Stimulated activated CD8-positive, alpha-beta memory T cell treated with anti-CD3 and anti-CD28 coated beads, Interleukin-7, amount 100 ng/mL, for 4 hours (primary cell): ENCODE measurements around the gene MTA2.
A peak's percentile ranks its signal among the peaks of the same experiment; 100 is the strongest.

Source experiments
- DNase-seq, 2 donors: peaks; one replicate each; pipeline ENCODE4 v3.0.0-alpha.2; 2020; ENCODE audit warnings: low read depth in 2 of 2

The MTA2 gene

GRCh38 chr11:62612366-62613290 lies 11.0 kb upstream of the MTA2 start, which contains the start of the genes EML3 and ROM1:
EML3 (minus strand) TSS chr11:62612775; CDS start chr11:62612457, 318 bp downstream.
ROM1 (plus strand) TSS chr11:62613257; CDS start chr11:62613282, 25 bp downstream.
- peak; percentile 81 to 84 for DNase-seq

DNA sequence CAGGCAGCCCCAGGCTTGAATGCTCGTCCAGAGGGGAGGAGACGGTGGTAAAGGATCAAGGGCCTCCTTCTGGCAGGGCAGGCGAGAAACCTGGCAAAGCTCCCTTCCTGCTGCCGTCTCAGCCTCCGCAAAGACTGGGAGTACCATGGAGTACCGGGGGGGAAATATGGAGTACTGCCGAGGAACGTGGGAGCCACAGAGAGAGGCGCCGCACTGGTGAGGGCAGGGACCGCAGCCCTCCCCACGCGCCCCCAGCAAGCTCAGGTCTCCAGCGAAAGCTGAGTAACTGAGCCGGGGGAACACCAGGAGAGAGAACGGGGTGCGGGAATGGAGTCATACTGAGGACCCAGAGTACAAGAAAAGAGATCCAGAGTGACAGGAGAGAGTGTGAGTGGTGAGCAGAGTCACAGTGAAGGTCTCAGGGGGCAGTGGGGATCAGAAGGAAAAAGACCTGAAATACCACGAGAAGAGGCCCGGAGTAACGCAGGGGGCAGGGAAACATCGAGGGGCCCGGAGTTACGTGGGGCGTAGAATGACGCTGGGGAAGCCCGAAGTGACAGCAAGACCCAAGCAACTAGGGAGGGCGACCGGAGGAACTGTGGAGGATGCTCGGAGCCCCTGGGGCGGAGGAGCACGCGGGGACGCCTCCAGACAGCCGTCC lies 10.2 kb upstream of the MTA2 start:
- DNase-seq, result peak in 1 of 2 donors; percentile 44

DNA sequence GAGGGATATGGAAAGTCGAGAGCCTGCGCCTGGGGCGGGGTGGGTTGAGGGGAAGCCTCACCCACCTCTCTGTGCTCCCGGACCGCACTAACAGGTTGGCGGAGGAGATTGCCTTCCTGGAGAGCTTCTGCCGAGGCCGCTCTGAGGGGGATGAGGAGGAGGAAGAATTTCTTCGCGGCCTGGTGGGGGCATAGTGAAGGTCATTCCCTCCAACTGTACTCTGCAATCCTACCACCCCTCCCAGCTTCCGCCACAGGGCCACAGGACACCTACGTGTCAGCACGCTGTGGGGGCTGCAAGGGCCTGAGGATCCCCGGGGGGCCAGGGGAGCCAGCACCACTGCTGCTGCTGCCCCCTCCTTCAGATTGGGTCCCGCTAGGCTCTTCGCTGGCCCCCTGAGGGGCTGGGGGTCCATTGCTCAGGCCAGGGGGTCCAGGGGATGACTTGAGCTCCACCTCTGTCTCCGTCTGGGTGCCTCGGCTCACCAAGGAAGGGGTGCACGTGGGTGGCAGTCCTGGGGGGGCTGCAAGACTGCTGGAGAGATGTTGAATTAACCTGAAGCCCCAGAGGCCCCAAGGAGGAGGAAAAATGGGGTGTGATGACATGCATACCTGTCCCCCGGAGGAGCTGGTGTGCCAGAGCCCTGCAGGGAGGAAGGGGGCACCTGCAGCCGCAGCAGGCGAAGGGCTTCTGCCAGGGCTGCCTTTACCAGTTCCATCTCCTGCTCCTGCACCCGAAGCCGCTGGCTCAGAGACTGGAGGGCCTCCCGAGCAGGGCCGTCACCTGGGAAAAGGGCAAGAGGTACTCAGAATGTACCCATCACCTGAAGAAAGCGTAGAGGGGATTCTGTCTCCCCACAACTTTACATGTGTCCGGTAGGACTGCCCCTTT lies 9.4 kb upstream of the MTA2 start:
- DNase-seq, result no peak

DNA sequence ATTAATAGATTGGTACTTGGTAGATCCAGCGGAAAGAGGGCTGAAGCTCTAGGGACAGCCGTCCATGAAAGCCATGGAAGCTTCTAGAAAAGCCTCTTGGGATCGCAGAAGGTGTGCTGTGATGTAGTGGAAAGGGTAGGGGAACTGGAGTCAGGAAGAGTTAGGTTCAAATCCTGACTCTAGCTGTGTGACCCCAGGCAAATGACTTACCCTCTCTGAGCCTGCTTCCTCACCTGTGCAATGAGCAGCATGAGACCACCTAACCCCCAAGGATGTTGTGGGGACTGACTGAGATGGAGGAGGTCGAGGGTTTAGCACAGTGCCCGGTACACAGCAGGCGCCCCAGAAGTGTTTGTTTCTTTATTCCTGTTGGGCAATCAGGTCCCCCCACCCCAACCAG lies 8.7 kb upstream of the MTA2 start:
- DNase-seq, result no peak

GRCh38 chr11:62608776-62609175 lies 7.1 kb upstream of the MTA2 start:
- no peak for DNase-seq

DNA sequence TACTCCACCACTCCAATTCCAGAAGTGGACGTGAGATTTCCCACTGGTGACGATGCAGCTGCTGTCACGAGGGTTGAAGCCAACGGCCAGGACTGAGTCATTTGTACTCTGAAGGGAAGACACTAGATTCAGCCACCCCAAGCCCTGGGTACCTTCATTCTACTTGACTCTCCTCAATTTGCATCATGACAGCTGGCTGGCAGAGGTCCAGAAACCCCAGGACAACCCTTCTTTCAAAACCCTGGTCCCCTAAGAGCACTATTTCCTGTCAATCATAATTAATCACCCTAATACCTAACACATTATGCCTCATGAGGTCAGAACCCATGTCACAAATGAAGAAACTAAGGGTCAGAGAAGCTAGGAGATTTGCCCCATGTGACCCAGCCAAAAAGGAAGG lies 6.0 kb upstream of the MTA2 start:
- no peak for DNase-seq

DNA sequence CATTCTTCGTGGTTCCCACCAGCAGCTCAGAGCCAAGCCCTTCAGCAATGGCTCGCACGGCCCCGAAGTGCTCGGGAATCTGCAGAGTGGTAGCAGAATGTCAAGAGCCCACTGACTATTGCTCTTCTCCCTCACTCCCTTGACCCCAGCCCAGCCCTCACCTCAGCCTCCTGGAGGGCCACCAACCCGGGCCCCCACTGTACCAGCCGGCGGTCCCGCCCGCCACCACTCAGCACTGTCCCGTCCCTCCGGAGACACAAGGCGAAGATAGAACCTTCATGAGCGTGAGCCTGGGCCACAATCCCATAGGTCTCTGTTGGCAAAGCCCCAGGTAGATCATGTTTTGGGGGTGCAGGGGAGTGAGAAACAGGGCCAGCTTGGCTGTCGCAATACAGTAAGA lies 4.2 kb upstream of the MTA2 start:
- DNase-seq, result no peak

GRCh38 chr11:62605467-62605866 lies 3.8 kb upstream of the MTA2 start:
- no peak for DNase-seq

- no peak for DNase-seq
Measured at GRCh38 chr11:62604460-62605120, 2.9 kb upstream of the MTA2 start.

- no peak for DNase-seq
Measured at GRCh38 chr11:62603776-62604299, 2.2 kb upstream of the MTA2 start.

DNA sequence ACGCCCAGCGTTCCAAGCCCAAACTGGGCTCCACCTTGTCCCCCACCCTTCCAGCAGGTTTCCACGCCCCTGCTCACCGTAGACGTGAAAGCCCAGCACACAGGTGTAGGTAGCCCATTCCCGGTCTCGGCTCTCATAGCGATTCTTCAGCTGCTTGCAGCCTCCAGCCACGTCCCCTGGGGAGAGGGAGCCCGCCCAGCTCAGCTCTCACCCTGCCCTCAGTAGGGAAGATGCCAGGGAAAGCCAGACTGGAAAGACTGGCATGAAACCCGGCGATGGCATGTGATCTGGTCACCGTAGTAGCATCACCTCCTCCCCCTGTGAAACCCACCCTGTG lies 1.4 kb upstream of the MTA2 start:
- no peak for DNase-seq

DNA sequence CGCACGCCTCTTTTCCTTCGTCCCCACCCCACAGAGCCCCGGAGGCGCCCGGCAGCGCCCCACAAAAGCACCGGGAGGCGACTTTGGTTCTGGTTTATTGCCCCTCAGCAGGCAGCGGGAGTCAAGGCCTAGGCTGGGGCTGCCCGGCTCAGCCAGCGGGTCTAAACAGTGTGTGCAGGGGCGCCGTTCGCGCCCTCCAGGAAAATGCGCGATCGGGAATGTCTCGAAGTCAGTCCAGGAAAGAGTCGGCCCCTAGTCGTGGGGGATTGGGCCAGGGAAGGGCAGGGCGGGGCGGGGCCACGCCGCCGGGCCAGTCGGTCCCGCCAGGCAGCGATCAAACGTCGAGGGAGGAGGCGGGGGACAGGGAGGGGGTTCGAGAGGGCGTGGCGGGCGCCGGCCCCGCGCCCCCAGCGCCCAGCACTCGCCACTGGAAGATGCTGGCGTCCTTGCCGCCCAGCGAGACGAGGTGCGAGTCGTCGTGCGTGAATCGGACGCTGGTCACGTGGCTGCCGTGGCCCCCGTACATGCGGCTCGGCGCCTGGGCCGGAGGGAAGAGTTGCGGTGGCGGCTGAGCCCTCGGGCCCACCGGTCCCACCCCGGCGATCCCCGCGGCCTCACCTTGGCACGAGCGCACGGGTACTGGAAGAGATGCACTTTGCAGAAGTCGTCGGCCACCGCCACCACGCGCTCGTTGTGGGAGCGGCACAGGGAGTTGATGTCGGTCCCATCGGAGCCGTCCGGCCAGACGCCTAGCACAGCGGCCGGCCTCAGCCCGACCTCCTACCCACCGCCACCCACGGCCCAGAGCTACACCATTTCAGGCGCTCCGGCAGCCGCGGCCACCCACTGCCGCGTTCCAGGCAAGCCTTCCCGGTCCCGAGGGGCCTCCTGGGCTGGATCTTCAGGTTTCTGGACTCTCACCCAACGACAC lies 741 bp upstream of the MTA2 start:
- no peak for DNase-seq

GRCh38 chr11:62601122-62601371 lies 618 bp downstream of the MTA2 start:
- peak in 1 of 2 donors; percentile 43 for DNase-seq

DNA sequence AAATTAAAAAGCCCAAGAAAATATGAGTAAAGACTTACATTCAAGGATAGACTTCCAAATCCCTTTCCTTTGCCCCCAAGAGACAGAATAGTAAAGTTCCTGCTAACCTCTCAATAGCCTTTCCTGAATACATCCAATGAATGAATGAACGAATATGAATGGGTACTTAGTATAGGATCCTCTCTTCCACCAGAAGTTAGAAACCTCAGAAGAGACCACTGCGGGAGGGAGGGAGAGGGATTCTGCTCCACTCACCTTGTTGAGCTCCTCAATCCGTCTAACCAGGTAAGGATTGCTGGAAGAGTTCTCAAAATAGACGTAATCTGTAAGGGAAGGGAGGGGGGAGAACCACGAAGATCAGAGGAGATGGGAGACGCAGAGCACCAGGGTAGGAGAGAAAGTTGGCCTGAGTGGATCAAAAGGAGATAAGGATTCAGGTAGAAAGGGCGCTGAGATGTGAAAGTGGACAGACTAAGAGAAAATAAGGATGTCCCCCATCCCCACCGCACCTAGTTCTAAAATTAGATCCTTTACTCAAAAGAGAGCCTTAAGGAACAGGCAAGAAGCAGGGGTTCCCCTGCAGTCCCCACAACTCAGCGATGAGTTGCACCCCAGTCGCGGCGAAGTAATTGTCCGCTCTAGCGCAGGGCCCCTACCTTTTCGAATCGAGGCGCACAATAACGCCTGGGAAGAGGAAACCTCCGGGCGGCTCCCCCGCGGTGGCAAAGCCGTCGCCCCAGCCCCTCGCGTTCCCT lies 1.1 kb downstream of the MTA2 start:
- no peak for DNase-seq

DNA sequence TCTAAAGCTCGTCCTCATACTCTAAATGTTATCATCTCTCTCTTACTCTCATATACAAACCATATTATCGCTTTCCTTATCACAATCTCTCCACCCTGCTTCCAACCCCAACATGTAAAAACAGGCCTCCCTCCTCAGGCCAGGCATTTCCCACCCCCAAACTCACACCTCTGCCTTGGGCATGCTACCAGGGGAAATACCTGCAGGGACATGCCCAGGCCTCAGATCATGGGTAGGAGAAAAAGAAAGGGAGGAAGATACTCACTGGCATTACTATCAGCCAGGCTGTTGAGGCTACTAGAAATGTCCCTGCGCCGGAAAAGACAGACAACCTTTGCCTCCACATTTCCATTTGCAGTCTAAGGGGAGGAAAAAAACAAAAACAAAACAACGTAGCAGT lies 1.8 kb downstream of the MTA2 start:
- no peak for DNase-seq

- DNase-seq, result peak; percentile 89 to 93
Measured at GRCh38 chr11:62599069-62599696, 2.5 kb downstream of the MTA2 start.

- DNase-seq, result no peak
Measured at GRCh38 chr11:62595124-62595523, 6.5 kb downstream of the MTA2 start.

DNA sequence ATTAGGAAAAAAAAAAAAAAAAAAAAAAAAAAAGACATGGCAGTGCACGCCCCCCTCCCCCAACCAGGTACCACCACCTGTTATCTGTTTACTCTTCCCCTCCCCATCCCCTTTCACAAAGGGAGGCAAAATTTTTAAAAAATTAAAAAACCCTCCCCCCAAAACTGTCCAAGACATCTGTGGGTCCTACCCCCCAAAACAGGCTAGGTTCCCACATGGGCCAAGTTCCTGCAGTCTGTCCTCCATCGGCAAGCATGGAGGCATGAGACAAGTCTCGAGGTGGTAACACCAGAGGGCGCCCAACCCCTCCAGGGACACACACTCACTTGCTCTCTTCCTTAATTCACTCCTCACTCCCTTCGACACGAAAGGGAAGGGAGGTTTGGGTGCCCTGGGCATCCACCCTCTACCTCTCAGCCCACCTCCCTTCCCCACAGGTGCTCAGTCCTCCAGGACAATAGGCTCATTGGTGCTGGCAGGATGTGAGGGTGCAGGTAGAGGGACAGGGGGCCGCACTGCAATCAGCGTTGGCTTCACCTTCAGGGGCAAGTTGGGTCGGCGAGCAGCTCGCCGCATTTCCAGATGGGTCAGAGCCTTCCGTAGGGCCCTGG lies 8.1 kb downstream of the MTA2 start:
- peak; percentile 68 to 69 for DNase-seq

DNA sequence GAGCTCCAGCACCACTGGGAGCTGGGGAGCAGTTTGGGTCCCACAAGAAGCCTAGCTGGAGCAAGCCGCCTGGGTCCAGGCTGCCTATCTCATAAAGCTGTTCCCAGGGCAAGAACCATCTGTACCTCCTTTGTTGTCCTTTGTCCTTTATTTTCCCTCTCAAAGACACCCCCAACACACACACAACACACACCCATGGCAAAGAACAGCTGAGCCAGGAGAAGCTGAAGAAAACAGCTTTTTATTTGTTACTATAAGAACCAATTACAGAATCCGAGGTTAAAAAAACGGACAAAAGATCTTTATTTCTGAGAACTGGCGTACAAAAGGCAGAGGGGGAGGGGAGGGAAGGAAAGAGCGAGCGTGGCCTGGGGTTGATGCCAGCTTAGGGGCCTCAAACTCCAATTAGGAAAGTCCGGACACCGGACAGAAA lies 8.7 kb downstream of the MTA2 start:
- no peak for DNase-seq
